ENCODE data around the gene PTPRT. TPM values are rescaled to one million over a fixed set of nuclear protein-coding genes. Genes with fewer than 3 reads are reported as not detected.

The PTPRT gene
- total and polyA plus RNA-seq, 4 donors = 10.7 to 46.1 (median 32.0) TPM

DNA sequence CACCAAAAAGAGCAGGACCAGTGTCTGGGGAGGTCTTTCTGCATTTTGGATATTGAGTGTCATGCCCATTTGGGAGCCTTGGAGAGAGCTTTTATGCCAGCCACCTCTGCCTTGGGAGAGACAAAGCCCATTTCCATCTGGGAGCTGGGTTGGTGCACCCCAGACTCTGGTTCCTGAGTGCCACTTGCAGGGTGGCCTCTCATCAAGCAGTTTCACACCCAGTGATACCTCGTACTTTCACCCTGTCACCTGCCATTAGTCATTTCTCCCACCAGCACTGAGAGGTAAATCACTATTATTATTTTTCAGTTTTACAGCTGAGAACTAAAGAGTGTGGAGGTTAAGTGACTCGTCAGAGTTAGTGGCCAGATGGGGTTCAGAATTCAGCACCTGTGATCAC lies 94.7 kb downstream of the PTPRT start:
- H3K36me3 ChIP-seq (ENCODE audit: control insufficient read depth, insufficient read depth, low read length) = no peaks in the 10 kb centered on the region
- DNase-seq (ENCODE audit: low read depth in 4 of 6, low spot score in 6 of 6) = no peak
- H3K4me1 ChIP-seq (ENCODE audit: control insufficient read depth, insufficient read depth, low read length) = peaks cover 27% of the 10 kb centered on the region
- WGBS (ENCODE audit: insufficient coverage) = 67% methylated on average over 1 of the region's 2 CpGs
- no peak overlapping the region for H3K27ac ChIP-seq (ENCODE audit: low read depth, low read length)
- H3K9me3 ChIP-seq (ENCODE audit: control insufficient read depth, insufficient read depth, low read length) = no peaks in the 10 kb centered on the region
- no peak overlapping the region for H3K4me3 ChIP-seq (ENCODE audit: low read depth, low read length)
- H3K27me3 ChIP-seq (ENCODE audit: control insufficient read depth, insufficient read depth, low read length) = no peaks in the 10 kb centered on the region

DNA sequence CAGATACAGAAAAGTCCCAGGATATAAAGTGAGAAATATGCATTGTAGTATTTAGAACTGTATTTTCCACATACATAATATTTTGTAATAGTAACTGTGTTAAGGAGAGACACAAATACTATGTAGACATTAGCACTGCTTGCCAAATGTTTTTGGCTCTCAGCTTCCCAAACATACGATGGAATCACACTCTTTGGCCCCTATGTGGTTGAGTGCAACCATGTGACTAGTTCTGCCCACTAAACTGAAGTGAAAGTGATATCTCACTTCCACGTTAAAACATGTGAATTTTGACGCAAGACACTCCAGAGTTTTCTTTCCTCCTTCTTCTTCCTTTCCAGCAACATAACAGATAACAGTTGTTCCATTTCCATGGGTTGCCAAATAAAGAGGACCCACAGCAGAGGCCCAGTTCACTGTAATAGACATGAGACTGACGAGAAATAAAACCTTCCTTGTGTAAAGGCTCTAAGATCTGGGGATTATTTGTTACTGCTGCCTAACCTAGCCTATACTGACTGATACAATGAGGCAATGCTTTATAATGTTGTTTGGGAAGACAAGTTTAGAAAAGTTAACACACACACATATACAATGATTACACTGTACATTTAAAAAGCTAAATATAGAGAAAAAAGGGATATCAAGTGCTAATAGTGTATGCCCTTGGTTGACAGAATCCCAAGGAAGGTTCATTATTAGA lies 97.2 kb downstream of the PTPRT start:
- no peak for DNase-seq (ENCODE audit: low read depth in 4 of 6, low spot score in 6 of 6)
- peaks cover 20% of the 10 kb centered on the region for H3K4me1 ChIP-seq (ENCODE audit: control insufficient read depth, insufficient read depth, low read length)
- H3K27ac ChIP-seq (ENCODE audit: low read depth, low read length) = no peak overlapping the region
- 93% methylated on average over 3 of the region's 4 CpGs for WGBS (ENCODE audit: insufficient coverage)
- H3K9me3 ChIP-seq (ENCODE audit: control insufficient read depth, insufficient read depth, low read length) = no peaks in the 10 kb centered on the region
- H3K27me3 ChIP-seq (ENCODE audit: control insufficient read depth, insufficient read depth, low read length) = no peaks in the 10 kb centered on the region
- H3K4me3 ChIP-seq (ENCODE audit: low read depth, low read length) = no peak overlapping the region
- no peaks in the 10 kb centered on the region for H3K36me3 ChIP-seq (ENCODE audit: control insufficient read depth, insufficient read depth, low read length)

DNA sequence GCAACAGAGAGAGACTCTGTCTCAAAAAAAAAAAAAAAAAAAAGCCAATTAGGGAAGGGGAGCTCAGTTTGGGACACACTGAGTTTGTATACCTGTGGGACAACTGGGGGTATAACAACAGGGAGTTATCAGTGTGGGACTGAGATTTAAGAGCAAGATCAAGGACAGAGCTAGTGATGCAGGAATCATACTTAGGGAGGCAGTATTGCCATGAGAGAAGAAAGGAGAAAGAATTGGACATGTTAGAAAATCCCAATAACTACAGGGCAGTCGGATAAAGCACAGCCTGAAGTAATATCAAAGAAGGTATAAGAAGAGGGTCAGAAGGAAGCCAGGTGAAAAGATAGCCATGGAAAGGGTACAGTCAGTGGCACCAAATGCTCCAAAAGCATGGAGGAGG lies 121.2 kb downstream of the PTPRT start:
- H3K4me3 ChIP-seq (ENCODE audit: low read depth, low read length) = no peak overlapping the region
- H3K27ac ChIP-seq (ENCODE audit: low read depth, low read length) = no peak overlapping the region
- H3K4me1 ChIP-seq (ENCODE audit: control insufficient read depth, insufficient read depth, low read length) = peaks cover 3% of the 10 kb centered on the region
- H3K9me3 ChIP-seq (ENCODE audit: control insufficient read depth, insufficient read depth, low read length) = no peaks in the 10 kb centered on the region
- WGBS (ENCODE audit: insufficient coverage) = 86% methylated on average over 1 of the region's 1 CpG
- no peaks in the 10 kb centered on the region for H3K36me3 ChIP-seq (ENCODE audit: control insufficient read depth, insufficient read depth, low read length)
- DNase-seq (ENCODE audit: low read depth in 4 of 6, low spot score in 6 of 6) = no peak
- no peaks in the 10 kb centered on the region for H3K27me3 ChIP-seq (ENCODE audit: control insufficient read depth, insufficient read depth, low read length)

DNA sequence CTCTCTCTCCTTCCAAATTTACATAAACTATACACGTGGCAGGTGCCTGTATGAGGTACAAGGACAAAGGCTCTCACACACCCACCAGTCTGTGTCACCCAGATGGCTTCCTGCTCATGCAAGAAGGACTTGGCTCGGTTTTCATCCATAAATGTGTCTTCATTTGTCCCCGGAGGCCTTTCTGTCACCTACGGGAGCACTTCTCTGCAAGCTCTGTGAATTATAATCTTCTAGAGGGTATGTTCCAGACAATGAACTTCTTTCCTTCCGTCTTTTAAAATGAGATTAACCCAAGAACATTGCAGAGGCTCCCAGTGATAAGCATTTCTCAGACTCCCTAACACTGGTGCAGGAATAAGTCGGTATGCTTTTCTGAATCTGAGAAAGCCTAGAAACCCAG lies 123.6 kb downstream of the PTPRT start:
- H3K4me1 ChIP-seq (ENCODE audit: control insufficient read depth, insufficient read depth, low read length) = no peaks in the 10 kb centered on the region
- H3K27me3 ChIP-seq (ENCODE audit: control insufficient read depth, insufficient read depth, low read length) = no peaks in the 10 kb centered on the region
- 38% methylated on average over 1 of the region's 6 CpGs for WGBS (ENCODE audit: insufficient coverage)
- DNase-seq (ENCODE audit: low read depth in 4 of 6, low spot score in 6 of 6) = peak in 1 of 6 donors; percentile 88
- H3K27ac ChIP-seq (ENCODE audit: low read depth, low read length) = no peak overlapping the region
- no peaks in the 10 kb centered on the region for H3K9me3 ChIP-seq (ENCODE audit: control insufficient read depth, insufficient read depth, low read length)
- no peaks in the 10 kb centered on the region for H3K36me3 ChIP-seq (ENCODE audit: control insufficient read depth, insufficient read depth, low read length)
- H3K4me3 ChIP-seq (ENCODE audit: low read depth, low read length) = no peak overlapping the region

DNA sequence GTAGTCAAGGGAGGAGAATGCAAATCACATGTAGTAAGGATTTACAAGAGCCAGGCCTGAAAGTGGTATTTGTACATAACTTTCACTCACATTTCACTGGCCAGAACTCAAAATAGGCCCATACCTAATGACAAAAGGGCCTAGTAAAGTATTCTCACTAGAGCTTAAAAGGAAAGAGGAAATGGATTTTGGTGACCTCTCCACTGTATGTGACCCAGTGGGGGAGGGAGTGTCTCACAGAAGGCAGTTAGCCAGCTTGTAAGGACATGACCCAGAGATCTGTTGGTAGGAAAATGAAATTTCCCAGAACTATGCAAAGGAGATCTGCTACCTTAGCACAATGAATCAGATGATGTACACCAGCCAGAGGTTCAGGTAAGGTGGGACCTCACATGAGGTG lies 124.4 kb downstream of the PTPRT start:
- no peaks in the 10 kb centered on the region for H3K27me3 ChIP-seq (ENCODE audit: control insufficient read depth, insufficient read depth, low read length)
- H3K36me3 ChIP-seq (ENCODE audit: control insufficient read depth, insufficient read depth, low read length) = no peaks in the 10 kb centered on the region
- no peak overlapping the region for H3K27ac ChIP-seq (ENCODE audit: low read depth, low read length)
- DNase-seq (ENCODE audit: low read depth in 4 of 6, low spot score in 6 of 6) = no peak
- no peaks in the 10 kb centered on the region for H3K4me1 ChIP-seq (ENCODE audit: control insufficient read depth, insufficient read depth, low read length)
- no peaks in the 10 kb centered on the region for H3K9me3 ChIP-seq (ENCODE audit: control insufficient read depth, insufficient read depth, low read length)
- no peak overlapping the region for H3K4me3 ChIP-seq (ENCODE audit: low read depth, low read length)

DNA sequence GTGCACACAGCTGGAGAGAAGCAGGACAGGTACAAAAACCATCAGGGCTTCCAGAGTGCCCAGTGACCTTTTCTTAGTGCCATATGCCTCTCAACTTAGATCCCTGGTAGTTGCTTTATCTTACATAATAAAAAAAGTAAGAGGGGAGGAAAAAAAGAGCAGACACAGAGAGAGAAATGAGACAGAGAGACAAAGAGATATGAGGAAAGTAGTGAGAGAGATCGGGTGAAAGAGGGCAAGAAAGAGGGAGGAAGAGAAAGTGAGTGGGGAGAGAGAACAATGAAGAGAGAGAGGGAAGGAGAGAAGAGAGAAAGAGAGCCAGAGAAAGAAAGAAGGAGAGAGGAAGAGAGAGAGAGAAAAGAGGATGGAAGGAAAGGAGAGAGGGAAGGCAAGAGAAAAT lies 131.6 kb downstream of the PTPRT start:
- no peaks in the 10 kb centered on the region for H3K36me3 ChIP-seq (ENCODE audit: control insufficient read depth, insufficient read depth, low read length)
- no peak for DNase-seq (ENCODE audit: low read depth in 4 of 6, low spot score in 6 of 6)
- H3K27me3 ChIP-seq (ENCODE audit: control insufficient read depth, insufficient read depth, low read length) = no peaks in the 10 kb centered on the region
- no peak overlapping the region for H3K27ac ChIP-seq (ENCODE audit: low read depth, low read length)
- WGBS (ENCODE audit: insufficient coverage) = 85% methylated on average over 1 of the region's 1 CpG
- H3K9me3 ChIP-seq (ENCODE audit: control insufficient read depth, insufficient read depth, low read length) = no peaks in the 10 kb centered on the region
- no peak overlapping the region for H3K4me3 ChIP-seq (ENCODE audit: low read depth, low read length)
- peaks cover 3% of the 10 kb centered on the region for H3K4me1 ChIP-seq (ENCODE audit: control insufficient read depth, insufficient read depth, low read length)

DNA sequence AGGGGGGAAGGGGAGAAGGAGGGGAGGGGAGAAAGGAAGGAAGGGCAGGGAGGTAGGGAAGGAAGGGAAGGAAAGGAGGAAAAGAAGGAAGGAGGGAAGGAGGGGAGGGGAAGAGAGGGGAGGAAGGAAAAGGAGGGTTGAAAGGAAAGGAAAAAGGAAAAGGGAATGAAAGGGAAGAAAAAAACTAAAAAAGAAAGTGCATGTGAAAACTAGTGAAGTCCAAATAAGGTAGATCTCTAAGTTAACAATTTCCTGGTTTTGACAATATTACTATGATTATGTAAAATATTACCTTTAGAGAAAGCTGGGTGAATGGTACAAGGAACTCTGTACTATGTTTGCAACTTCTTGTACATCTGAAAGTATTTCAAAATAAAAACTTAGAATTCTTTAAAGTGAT lies 132.4 kb downstream of the PTPRT start:
- H3K4me1 ChIP-seq (ENCODE audit: control insufficient read depth, insufficient read depth, low read length) = peaks cover 3% of the 10 kb centered on the region
- no peaks in the 10 kb centered on the region for H3K27me3 ChIP-seq (ENCODE audit: control insufficient read depth, insufficient read depth, low read length)
- no peaks in the 10 kb centered on the region for H3K36me3 ChIP-seq (ENCODE audit: control insufficient read depth, insufficient read depth, low read length)
- H3K27ac ChIP-seq (ENCODE audit: low read depth, low read length) = no peak overlapping the region
- no peak for DNase-seq (ENCODE audit: low read depth in 4 of 6, low spot score in 6 of 6)
- H3K4me3 ChIP-seq (ENCODE audit: low read depth, low read length) = no peak overlapping the region
- H3K9me3 ChIP-seq (ENCODE audit: control insufficient read depth, insufficient read depth, low read length) = no peaks in the 10 kb centered on the region

DNA sequence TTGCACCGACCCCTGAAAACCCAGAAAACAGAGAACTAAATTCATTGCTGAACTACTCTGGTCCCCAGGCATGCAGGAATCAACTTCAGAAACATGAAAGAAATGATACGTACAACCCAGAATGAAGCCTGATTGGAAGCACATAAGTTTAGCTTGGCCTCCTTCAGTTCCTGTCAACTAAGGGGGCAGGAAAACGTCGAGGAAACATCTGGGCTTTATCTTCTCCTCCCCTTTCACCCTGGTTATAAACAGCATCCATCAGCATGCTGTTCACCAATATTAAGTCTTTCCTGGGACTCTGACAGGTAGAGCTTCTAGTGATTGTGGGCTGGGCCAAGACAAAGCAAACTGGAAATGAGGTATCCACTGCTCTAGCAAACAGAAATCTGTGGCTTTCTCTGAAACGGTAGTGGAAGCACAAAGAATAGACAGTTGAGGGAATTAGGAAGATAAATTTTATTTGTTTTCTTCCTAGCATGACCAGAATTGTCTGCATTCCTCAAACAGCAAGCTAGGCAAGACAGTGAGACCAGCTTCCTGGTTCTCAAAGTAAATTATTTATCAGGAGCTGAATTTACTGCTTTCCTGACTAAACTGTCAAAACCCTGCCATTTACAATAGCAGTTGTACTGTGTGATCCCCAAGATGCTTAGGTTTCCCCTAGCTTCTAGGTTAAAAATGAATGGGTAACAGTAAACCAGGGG lies 134.4 kb downstream of the PTPRT start:
- Histone ChIP-seq H3K4me1 (ENCODE audit: control insufficient read depth, insufficient read depth, low read length) (peaks cover 3% of the 10 kb centered on the region), H3K36me3 (ENCODE audit: control insufficient read depth, insufficient read depth, low read length) (no peaks in the 10 kb centered on the region), H3K4me3 (ENCODE audit: low read depth, low read length) (no peak overlapping the region), H3K27ac (ENCODE audit: low read depth, low read length) (no peak overlapping the region), H3K27me3 (ENCODE audit: control insufficient read depth, insufficient read depth, low read length) (no peaks in the 10 kb centered on the region), H3K9me3 (ENCODE audit: control insufficient read depth, insufficient read depth, low read length) (no peaks in the 10 kb centered on the region)
- WGBS (ENCODE audit: insufficient coverage) = 57% methylated on average over 2 of the region's 5 CpGs
- no peak for DNase-seq (ENCODE audit: low read depth in 4 of 6, low spot score in 6 of 6)

DNA sequence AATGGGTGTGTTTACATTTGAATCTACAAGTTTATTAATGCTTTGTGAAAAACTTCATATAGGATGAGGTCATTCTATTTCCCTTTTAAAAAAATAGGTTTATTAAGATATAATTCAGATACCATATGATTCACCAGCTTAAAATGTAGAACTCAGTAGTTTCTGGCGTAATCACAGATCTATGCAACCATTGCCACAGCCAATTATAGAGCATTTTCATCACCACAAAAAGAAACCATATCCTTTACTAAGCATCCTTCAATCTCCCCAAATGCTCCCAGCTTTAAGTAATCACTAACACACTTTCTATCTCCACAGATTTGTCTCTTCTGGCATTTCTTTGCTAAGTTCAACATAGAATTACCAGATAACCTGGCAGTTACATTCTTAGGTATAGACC lies 137.2 kb downstream of the PTPRT start:
- no peak overlapping the region for H3K4me3 ChIP-seq (ENCODE audit: low read depth, low read length)
- WGBS (ENCODE audit: insufficient coverage) = 88% methylated on average over 1 of the region's 1 CpG
- no peak for DNase-seq (ENCODE audit: low read depth in 4 of 6, low spot score in 6 of 6)
- no peak overlapping the region for H3K27ac ChIP-seq (ENCODE audit: low read depth, low read length)
- no peaks in the 10 kb centered on the region for H3K27me3 ChIP-seq (ENCODE audit: control insufficient read depth, insufficient read depth, low read length)
- H3K9me3 ChIP-seq (ENCODE audit: control insufficient read depth, insufficient read depth, low read length) = no peaks in the 10 kb centered on the region
- H3K4me1 ChIP-seq (ENCODE audit: control insufficient read depth, insufficient read depth, low read length) = no peaks in the 10 kb centered on the region
- no peaks in the 10 kb centered on the region for H3K36me3 ChIP-seq (ENCODE audit: control insufficient read depth, insufficient read depth, low read length)

DNA sequence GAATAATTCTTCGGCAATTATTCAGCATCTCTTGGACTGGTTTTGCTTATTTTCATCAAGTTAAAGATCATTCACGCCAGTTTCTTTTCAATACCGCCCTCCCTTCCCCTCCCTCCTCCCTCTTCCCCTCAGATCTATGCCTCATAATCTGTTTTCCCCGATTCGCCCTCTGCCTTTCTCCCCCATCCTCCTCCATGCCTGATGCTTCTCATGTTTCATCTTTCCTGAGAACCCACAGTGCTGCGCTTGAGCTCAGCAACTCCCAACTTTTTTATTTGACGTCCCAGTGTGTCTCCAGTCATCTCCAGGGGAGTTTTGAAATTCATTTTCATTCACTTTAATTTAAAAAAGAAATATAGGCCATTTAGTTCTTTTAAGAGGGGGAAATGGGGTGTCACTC lies 142.7 kb downstream of the PTPRT start:
- peaks cover 8% of the 10 kb centered on the region for H3K4me1 ChIP-seq (ENCODE audit: control insufficient read depth, insufficient read depth, low read length)
- no peak overlapping the region for H3K27ac ChIP-seq (ENCODE audit: low read depth, low read length)
- no peaks in the 10 kb centered on the region for H3K36me3 ChIP-seq (ENCODE audit: control insufficient read depth, insufficient read depth, low read length)
- WGBS (ENCODE audit: insufficient coverage) = 67% methylated on average over 5 of the region's 7 CpGs
- no peaks in the 10 kb centered on the region for H3K9me3 ChIP-seq (ENCODE audit: control insufficient read depth, insufficient read depth, low read length)
- DNase-seq (ENCODE audit: low read depth in 4 of 6, low spot score in 6 of 6) = peak in 1 of 6 donors; percentile 48
- H3K27me3 ChIP-seq (ENCODE audit: control insufficient read depth, insufficient read depth, low read length) = no peaks in the 10 kb centered on the region
- H3K4me3 ChIP-seq (ENCODE audit: low read depth, low read length) = no peak overlapping the region

Data from spinal cord (tissue), 10 donors.